ENCODE results near the gene BRMS1.
"Not testable (repeated sequence)": the region's sequence is repeated elsewhere in the genome, so short reads cannot be mapped to it uniquely, and the experiment has no call there.

BRMS1 gene

GRCh38 chr11:66315498-66315885 lies 29.4 kb downstream of the BRMS1 start:
- Mint-ChIP-seq H3K27ac (no peak overlapping the region), H3K27me3 (ENCODE audit: low read depth) (peaks cover 7% of the 10 kb centered on the region), H3K4me1 (ENCODE audit: low read depth) (peaks cover 25% of the 10 kb centered on the region), H3K36me3 (ENCODE audit: low read depth) (peaks cover 4% of the 10 kb centered on the region), H3K9me3 (no peaks in the 10 kb centered on the region), H3K4me3 (peak overlapping the region; percentile 5)

- Mint-ChIP-seq H3K9me3 (no peaks in the 10 kb centered on the region), H3K4me1 (ENCODE audit: low read depth) (peaks cover 25% of the 10 kb centered on the region), H3K4me3 (peak overlapping the region; percentile 5), H3K36me3 (ENCODE audit: low read depth) (peaks cover 3% of the 10 kb centered on the region), H3K27me3 (ENCODE audit: low read depth) (peaks cover 7% of the 10 kb centered on the region), H3K27ac (peak overlapping the region; percentile 34)
These were observed 30.1 kb downstream of the BRMS1 start for GRCh38 chr11:66314561-66315497.

GRCh38 chr11:66314186-66314501 lies 30.8 kb downstream of the BRMS1 start:
- H3K27me3 Mint-ChIP-seq (ENCODE audit: low read depth) = peaks cover 7% of the 10 kb centered on the region
- peaks cover 3% of the 10 kb centered on the region for H3K36me3 Mint-ChIP-seq (ENCODE audit: low read depth)
- H3K9me3 Mint-ChIP-seq = no peaks in the 10 kb centered on the region
- H3K27ac Mint-ChIP-seq = peak overlapping the region; percentile 41
- peaks cover 23% of the 10 kb centered on the region for H3K4me1 Mint-ChIP-seq (ENCODE audit: low read depth)
- peak overlapping the region; percentile 53 for H3K4me3 Mint-ChIP-seq

- peak overlapping the region; percentile 88 for H3K4me3 Mint-ChIP-seq
- no peaks in the 10 kb centered on the region for H3K36me3 Mint-ChIP-seq (ENCODE audit: low read depth)
- no peaks in the 10 kb centered on the region for H3K9me3 Mint-ChIP-seq
- peaks cover 18% of the 10 kb centered on the region for H3K4me1 Mint-ChIP-seq (ENCODE audit: low read depth)
- H3K27ac Mint-ChIP-seq = peak overlapping the region; percentile 93
- H3K27me3 Mint-ChIP-seq (ENCODE audit: low read depth) = peaks cover 4% of the 10 kb centered on the region
These were observed 31.4 kb downstream of the BRMS1 start for GRCh38 chr11:66313321-66314185.

GRCh38 chr11:66312549-66313320 lies 32.2 kb downstream of the BRMS1 start:
- Mint-ChIP-seq H3K4me1 (ENCODE audit: low read depth) (peaks cover 10% of the 10 kb centered on the region), H3K27me3 (ENCODE audit: low read depth) (peaks cover 5% of the 10 kb centered on the region), H3K9me3 (no peaks in the 10 kb centered on the region), H3K4me3 (peak overlapping the region; percentile 88), H3K36me3 (ENCODE audit: low read depth) (no peaks in the 10 kb centered on the region), H3K27ac (peak overlapping the region; percentile 93)

GRCh38 chr11:66311965-66312548 lies 32.8 kb downstream of the BRMS1 start:
- no peaks in the 10 kb centered on the region for H3K36me3 Mint-ChIP-seq (ENCODE audit: low read depth)
- peak overlapping the region; percentile 93 for H3K27ac Mint-ChIP-seq
- H3K27me3 Mint-ChIP-seq (ENCODE audit: low read depth) = peaks cover 9% of the 10 kb centered on the region
- no peaks in the 10 kb centered on the region for H3K9me3 Mint-ChIP-seq
- H3K4me3 Mint-ChIP-seq = peak overlapping the region; percentile 88
- H3K4me1 Mint-ChIP-seq (ENCODE audit: low read depth) = peaks cover 6% of the 10 kb centered on the region

- Mint-ChIP-seq H3K27ac (peak overlapping the region; percentile 93), H3K36me3 (ENCODE audit: low read depth) (no peaks in the 10 kb centered on the region), H3K4me1 (ENCODE audit: low read depth) (peaks cover 6% of the 10 kb centered on the region), H3K27me3 (ENCODE audit: low read depth) (peaks cover 9% of the 10 kb centered on the region), H3K9me3 (no peaks in the 10 kb centered on the region), H3K4me3 (peak overlapping the region; percentile 88)
These were observed 33.4 kb downstream of the BRMS1 start for GRCh38 chr11:66311470-66311964.

- H3K27me3 Mint-ChIP-seq (ENCODE audit: low read depth); H3K4me1 Mint-ChIP-seq (ENCODE audit: low read depth); H3K4me3 Mint-ChIP-seq; H3K9me3 Mint-ChIP-seq; H3K36me3 Mint-ChIP-seq (ENCODE audit: low read depth): not testable (repeated sequence)
- peak overlapping the region; percentile 15 for H3K27ac Mint-ChIP-seq
These were observed 34.0 kb downstream of the BRMS1 start for GRCh38 chr11:66310803-66311440.

GRCh38 chr11:66310324-66310723 lies 34.6 kb downstream of the BRMS1 start:
- Mint-ChIP-seq H3K36me3 (ENCODE audit: low read depth) (no peaks in the 10 kb centered on the region), H3K4me3 (no peak overlapping the region), H3K4me1 (ENCODE audit: low read depth) (peaks cover 6% of the 10 kb centered on the region), H3K27me3 (ENCODE audit: low read depth) (peaks cover 6% of the 10 kb centered on the region), H3K9me3 (no peaks in the 10 kb centered on the region), H3K27ac (no peak overlapping the region)

GRCh38 chr11:66309475-66309874 lies 35.4 kb downstream of the BRMS1 start:
- Mint-ChIP-seq H3K9me3 (no peaks in the 10 kb centered on the region), H3K36me3 (ENCODE audit: low read depth) (no peaks in the 10 kb centered on the region), H3K4me1 (ENCODE audit: low read depth) (peaks cover 6% of the 10 kb centered on the region), H3K27ac (no peak overlapping the region), H3K27me3 (ENCODE audit: low read depth) (peaks cover 4% of the 10 kb centered on the region), H3K4me3 (no peak overlapping the region)

- no peaks in the 10 kb centered on the region for H3K36me3 Mint-ChIP-seq (ENCODE audit: low read depth)
- H3K4me1 Mint-ChIP-seq (ENCODE audit: low read depth) = no peaks in the 10 kb centered on the region
- H3K4me3 Mint-ChIP-seq = no peak overlapping the region
- no peaks in the 10 kb centered on the region for H3K9me3 Mint-ChIP-seq
- peaks cover 3% of the 10 kb centered on the region for H3K27me3 Mint-ChIP-seq (ENCODE audit: low read depth)
- no peak overlapping the region for H3K27ac Mint-ChIP-seq
These were observed 42.2 kb downstream of the BRMS1 start for GRCh38 chr11:66302656-66303055.

GRCh38 chr11:66299186-66299585 lies 45.7 kb downstream of the BRMS1 start:
- Mint-ChIP-seq H3K27ac (no peak overlapping the region), H3K27me3 (ENCODE audit: low read depth) (no peaks in the 10 kb centered on the region), H3K36me3 (ENCODE audit: low read depth) (no peaks in the 10 kb centered on the region), H3K4me3 (no peak overlapping the region), H3K4me1 (ENCODE audit: low read depth) (no peaks in the 10 kb centered on the region), H3K9me3 (no peaks in the 10 kb centered on the region)

GRCh38 chr11:66297610-66298009 lies 47.3 kb downstream of the BRMS1 start:
- no peak overlapping the region for H3K4me3 Mint-ChIP-seq
- H3K36me3 Mint-ChIP-seq (ENCODE audit: low read depth) = no peaks in the 10 kb centered on the region
- H3K27ac Mint-ChIP-seq = no peak overlapping the region
- peaks cover 3% of the 10 kb centered on the region for H3K4me1 Mint-ChIP-seq (ENCODE audit: low read depth)
- peaks cover 11% of the 10 kb centered on the region for H3K27me3 Mint-ChIP-seq (ENCODE audit: low read depth)
- H3K9me3 Mint-ChIP-seq = no peaks in the 10 kb centered on the region

Measured in T-helper 1 cell treated with Interleukin-12 subunit alpha and Interleukin-12 subunit beta and Interleukin-4 antibody, amounts not matched to agents 30 μg/mL and 1 μg/mL, for 36 hours (primary cell).